HG03039 (cell line): ENCODE measurements around the gene TRAF2.
"Not testable (repeated sequence)": the region's sequence is repeated elsewhere in the genome, so short reads cannot be mapped to it uniquely, and the experiment has no call there.

Source experiments
- ATAC-seq: cut with Tn5 transposase; IDR thresholded peaks from one replicate; pipeline ENCODE4 v1.9.1; 2021; ENCODE audit warnings: mild to moderate bottlenecking, moderate library complexity; ENCODE audit not compliant: unreplicated experiment

The TRAF2 gene

GRCh38 chr9:136885950-136886578, at the start of gene TRAF2:
TSS of gene TRAF2 (plus strand) at chr9:136886516. CDS start at chr9:136898741, 12,225 bp downstream.
- ATAC-seq, result peak; percentile 73

- ATAC-seq, result no peak
Observed at GRCh38 chr9:136837146-136837855, 49.0 kb upstream of the TRAF2 start.

- ATAC-seq, result not testable (repeated sequence)
Observed at GRCh38 chr9:136837856-136838277, 48.4 kb upstream of the TRAF2 start.

- no peak for ATAC-seq
Observed at GRCh38 chr9:136838314-136839228, 47.7 kb upstream of the TRAF2 start.

GRCh38 chr9:136839229-136840139, 46.8 kb upstream of the TRAF2 start:
- ATAC-seq, result no peak

GRCh38 chr9:136840140-136840876, 46.0 kb upstream of the TRAF2 start:
- ATAC-seq, result no peak

- no peak for ATAC-seq
Observed at GRCh38 chr9:136840877-136841645, 45.3 kb upstream of the TRAF2 start.

- not testable (repeated sequence) for ATAC-seq
Observed at GRCh38 chr9:136841646-136842379, 44.5 kb upstream of the TRAF2 start.

- peak; percentile 47 for ATAC-seq
Observed at GRCh38 chr9:136842380-136842948, 43.9 kb upstream of the TRAF2 start, which contains the start of gene AJM1. TSS of gene AJM1 (plus strand) at chr9:136842478. CDS start at chr9:136844415, 1,937 bp downstream.

GRCh38 chr9:136843159-136843800, 43.0 kb upstream of the TRAF2 start:
- not testable (repeated sequence) for ATAC-seq

GRCh38 chr9:136843801-136844740, 42.2 kb upstream of the TRAF2 start:
- ATAC-seq, result not testable (repeated sequence)

- ATAC-seq, result no peak
Observed at GRCh38 chr9:136844761-136845464, 41.4 kb upstream of the TRAF2 start.

- ATAC-seq, result no peak
Observed at GRCh38 chr9:136845465-136846260, 40.7 kb upstream of the TRAF2 start.

- ATAC-seq, result no peak
Observed at GRCh38 chr9:136846376-136847087, 39.8 kb upstream of the TRAF2 start.
